Body of pancreas (tissue), 4 donors: ENCODE measurements around the gene SYNJ2. TPM values are rescaled to one million over a fixed set of nuclear protein-coding genes. Genes with fewer than 3 reads are reported as not detected.

ENCODE experiments used
- ATAC-seq: fragments of 150-250 bp; one replicate; pipeline ENCODE4 v1.9.1; 2016
- DNase-seq, 4 donors: peaks; one replicate each; pipeline ENCODE4 v3.0.0-alpha.2; 2019
- H3K27ac ChIP-seq, 4 donors: fragments of 200-600 bp; sonication (generic); 1 replicate in 3 of 4; 2 replicates in 1 of 4; pipeline versions ENCODE4 v1.5.1 to v1.6.1; 2016 to 2019; ENCODE audit warnings: mild to moderate bottlenecking in 1 of 4, mixed read lengths in 1 of 4, moderate library complexity in 1 of 4
- H3K27me3 ChIP-seq, 2 donors: fragments of 200-600 bp; sonication (generic); one replicate each; pipeline ENCODE4 v1.6.0; 2016; ENCODE audit warnings: mild to moderate bottlenecking in 1 of 2
- H3K36me3 ChIP-seq, 2 donors: fragments of 200-600 bp; sonication (generic); replicated peaks in 1 of 2; 2 replicates each; pipeline ENCODE4 v1.5.1; 2016; ENCODE audit warnings: low read depth in 2 of 2; ENCODE audit not compliant: insufficient read depth in 1 of 2
- H3K4me1 ChIP-seq: fragments of 200-600 bp; sonication (generic); one replicate; pipeline ENCODE4 v1.6.0; 2016
- H3K4me3 ChIP-seq, 2 donors: fragments of 200-600 bp; sonication (generic); 1 replicate in 1 of 2; 2 replicates in 1 of 2; pipeline ENCODE4 v1.5.1; 2016 to 2019
- H3K9me3 ChIP-seq, 3 donors: fragments of 200-600 bp; sonication (generic); 1 replicate in 2 of 3; 2 replicates in 1 of 3; pipeline ENCODE4 v1.5.1; 2016
- POLR2A ChIP-seq, 3 donors: fragments of 450-650 bp; IDR thresholded peaks; one replicate each; pipeline ENCODE4 v1.6.1; 2016; ENCODE audit warnings: antibody characterized with exemption in 3 of 3, mild to moderate bottlenecking in 2 of 3
- WGBS, 2 donors: methylation state at CpG; one replicate each; pipeline ENCODE4 v1.1.5; 2017; 5-methylcytosine and 5-hydroxymethylcytosine counted together
- intact Hi-C: fragments of 100-400 bp; cut with DNase I; formaldehyde crosslinking; loops from one replicate; pipeline ENCODE4 v1.15.1; 2023
- total RNA-seq, 2 donors: library from RNA; depleted of rRNA; stranded (reverse); fragments of >200 nt; gene quantifications; one replicate each; pipeline ENCODE4 v1.1.0, GENCODE V29; 2016
- TF ChIP-seq, protein P1 (sequence below), 7 experiments: fragments of 450-650 bp in 4 of 7; fragments of 200-600 bp in 3 of 7; sonication (generic) in 3 of 7; IDR thresholded peaks; one replicate each; pipeline ENCODE4 v1.5.1; 2016 to 2019; ENCODE audit warnings: antibody characterized with exemption in 7 of 7

Gene SYNJ2
- total RNA-seq, 2 donors from 2014 or later, result 12.2 to 14.8 TPM

DNA sequence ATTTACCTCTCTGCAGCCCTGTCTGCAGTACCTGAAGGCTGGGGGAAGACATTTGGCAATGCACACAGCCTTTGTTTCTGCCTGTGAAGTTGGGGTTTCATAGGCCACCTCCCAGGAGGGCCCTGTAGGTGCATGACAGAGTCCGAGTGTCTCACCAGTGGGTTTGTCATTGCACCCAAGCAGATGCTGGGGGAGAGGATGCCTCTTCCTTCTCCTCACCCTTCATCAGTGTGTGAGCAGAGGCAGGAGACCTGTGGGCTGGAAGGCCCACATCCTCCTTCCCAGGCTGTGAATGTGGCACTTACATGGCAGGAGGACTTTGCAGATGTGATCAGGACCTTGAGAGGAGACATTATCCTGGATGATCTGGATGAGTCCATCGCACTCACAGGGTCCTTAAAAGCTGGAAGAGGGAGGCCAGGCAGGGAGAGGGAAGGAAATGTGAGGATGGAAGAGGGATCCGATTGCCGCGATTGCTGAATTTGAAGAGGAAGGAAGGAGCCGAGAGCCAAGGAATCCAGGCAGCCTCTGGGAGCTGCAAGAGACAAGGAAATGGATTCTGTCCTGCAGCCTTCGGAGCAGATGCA, 30.4 kb downstream of the SYNJ2 start:
- ATAC-seq (no peak), DNase-seq (no peak)
- intact Hi-C loops, result no loop called here
- TF ChIP-seq POLR2A (IDR thresholded peaks at IDR 0.05), result no peak
- TF ChIP-seq, protein P1, sequence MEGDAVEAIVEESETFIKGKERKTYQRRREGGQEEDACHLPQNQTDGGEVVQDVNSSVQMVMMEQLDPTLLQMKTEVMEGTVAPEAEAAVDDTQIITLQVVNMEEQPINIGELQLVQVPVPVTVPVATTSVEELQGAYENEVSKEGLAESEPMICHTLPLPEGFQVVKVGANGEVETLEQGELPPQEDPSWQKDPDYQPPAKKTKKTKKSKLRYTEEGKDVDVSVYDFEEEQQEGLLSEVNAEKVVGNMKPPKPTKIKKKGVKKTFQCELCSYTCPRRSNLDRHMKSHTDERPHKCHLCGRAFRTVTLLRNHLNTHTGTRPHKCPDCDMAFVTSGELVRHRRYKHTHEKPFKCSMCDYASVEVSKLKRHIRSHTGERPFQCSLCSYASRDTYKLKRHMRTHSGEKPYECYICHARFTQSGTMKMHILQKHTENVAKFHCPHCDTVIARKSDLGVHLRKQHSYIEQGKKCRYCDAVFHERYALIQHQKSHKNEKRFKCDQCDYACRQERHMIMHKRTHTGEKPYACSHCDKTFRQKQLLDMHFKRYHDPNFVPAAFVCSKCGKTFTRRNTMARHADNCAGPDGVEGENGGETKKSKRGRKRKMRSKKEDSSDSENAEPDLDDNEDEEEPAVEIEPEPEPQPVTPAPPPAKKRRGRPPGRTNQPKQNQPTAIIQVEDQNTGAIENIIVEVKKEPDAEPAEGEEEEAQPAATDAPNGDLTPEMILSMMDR (IDR thresholded peaks at IDR 0.05), result no peak
- Histone ChIP-seq H3K27me3 (no peaks in the 10 kb centered on the region), H3K4me3 (no peak overlapping the region), H3K4me1 (peaks cover 50% of the 10 kb centered on the region), H3K36me3 (no peaks in the 10 kb centered on the region), H3K27ac (peak overlapping the region in 3 of 4 donors; percentile 71 to 78 (median 78)), H3K9me3 (no peaks in the 10 kb centered on the region)
- 83% methylated on average over 7 of the region's 7 CpGs for WGBS, 2 donors

DNA sequence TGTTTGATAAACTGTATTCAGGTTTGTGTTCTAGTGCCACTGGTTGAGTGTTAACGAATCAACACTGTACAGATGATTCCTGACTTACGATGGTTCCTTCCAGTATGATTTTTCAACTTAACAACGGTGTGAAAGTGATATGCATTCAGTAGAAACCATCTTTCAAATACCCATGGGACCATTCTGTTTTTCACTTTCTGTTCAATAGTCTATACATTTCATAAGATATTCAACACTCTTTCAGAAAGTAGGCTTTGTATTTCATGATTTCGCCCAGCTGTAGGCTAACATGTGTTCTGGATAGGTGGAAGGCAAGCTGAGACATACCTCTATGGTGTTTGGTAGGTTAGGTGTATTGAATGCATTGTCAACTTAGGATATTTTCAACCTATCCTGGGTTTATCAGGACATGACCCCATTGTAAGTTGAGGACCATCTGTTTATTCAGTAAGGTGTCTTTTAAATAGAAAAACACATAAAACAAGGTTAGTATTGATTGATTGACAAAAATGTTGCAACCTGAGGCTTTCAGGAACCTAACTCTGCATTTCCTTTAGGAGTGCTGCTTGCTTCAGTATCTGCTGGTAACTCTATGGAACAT, 32.3 kb downstream of the SYNJ2 start:
- TF ChIP-seq POLR2A (IDR thresholded peaks at IDR 0.05), result no peak
- TF ChIP-seq, protein P1 (IDR thresholded peaks at IDR 0.05), result no peak
- Histone ChIP-seq H3K9me3 (no peaks in the 10 kb centered on the region), H3K36me3 (no peaks in the 10 kb centered on the region), H3K27ac (peak overlapping the region in 2 of 4 donors; percentile 0 to 22), H3K4me1 (peaks cover 36% of the 10 kb centered on the region), H3K27me3 (no peaks in the 10 kb centered on the region), H3K4me3 (no peak overlapping the region)
- ATAC-seq (no peak), DNase-seq (no peak)
- WGBS, 2 donors, result 74 to 85% methylated on average over 4 of the region's 4 CpGs
- intact Hi-C loops, result no loop called here

DNA sequence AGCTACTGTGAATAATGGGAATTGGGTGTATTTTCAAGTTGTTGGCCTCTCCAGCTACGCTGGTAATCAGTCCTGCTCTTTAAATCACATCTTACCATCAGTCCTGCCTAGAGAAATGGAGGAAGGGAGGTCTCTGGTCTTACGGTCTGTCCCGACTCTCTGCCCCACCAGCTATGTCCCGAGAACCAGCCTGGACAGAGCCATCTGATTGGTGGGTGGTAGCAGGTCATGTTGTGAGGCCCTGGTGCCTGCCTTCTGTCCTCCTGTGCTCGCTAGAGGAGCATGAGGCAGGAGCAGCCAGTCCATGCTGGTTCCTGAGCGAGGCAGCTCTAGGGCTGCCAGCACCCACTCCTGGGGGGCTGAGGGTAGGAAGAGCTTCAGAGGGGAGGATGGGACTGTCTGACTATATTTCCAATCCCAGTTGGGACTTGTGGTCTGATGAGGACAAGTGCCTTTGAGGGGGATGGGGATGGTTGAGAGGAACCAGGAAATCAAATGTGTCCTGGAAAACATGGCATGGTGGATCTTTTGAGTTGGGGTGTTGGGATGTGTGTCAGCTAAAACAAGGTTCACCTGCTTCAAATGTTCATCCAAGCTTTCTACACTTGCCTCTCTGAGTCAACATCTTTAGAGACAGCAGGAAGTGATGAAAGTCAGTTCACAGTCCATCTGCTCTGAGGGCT, 33.0 kb downstream of the SYNJ2 start:
- peak overlapping the region in 2 of 4 donors; percentile 0 to 22 for H3K27ac ChIP-seq
- H3K27me3 ChIP-seq, result no peaks in the 10 kb centered on the region
- WGBS, 2 donors, result 94 to 98% methylated on average over 6 of the region's 6 CpGs
- no peaks in the 10 kb centered on the region for H3K36me3 ChIP-seq
- no peaks in the 10 kb centered on the region for H3K9me3 ChIP-seq
- ATAC-seq, result no peak
- peaks cover 30% of the 10 kb centered on the region for H3K4me1 ChIP-seq
- TF ChIP-seq, protein P1 (IDR thresholded peaks at IDR 0.05), result no peak
- no peak for TF ChIP-seq POLR2A (IDR thresholded peaks at IDR 0.05)
- DNase-seq, result peak in 1 of 4 donors; percentile 1
- intact Hi-C loops, result no loop called here
- no peak overlapping the region for H3K4me3 ChIP-seq

DNA sequence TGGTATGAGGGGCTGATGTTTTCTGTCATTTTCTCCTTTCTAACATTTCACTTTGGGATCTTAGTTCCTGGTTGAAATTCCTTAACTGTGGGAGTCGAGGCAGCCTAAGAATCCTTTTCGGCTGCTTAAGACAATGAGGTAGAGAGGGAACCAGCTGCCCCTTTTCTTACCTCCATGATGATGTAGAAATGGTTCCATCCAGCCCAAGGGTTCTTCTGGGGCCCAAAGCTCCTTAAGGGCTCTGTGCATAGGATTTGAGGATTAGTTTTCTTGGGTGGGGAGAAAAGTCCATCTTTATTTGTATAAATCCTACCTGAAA, 33.5 kb downstream of the SYNJ2 start:
- WGBS, 2 donors, result 85 to 89% methylated on average over 2 of the region's 2 CpGs
- no peaks in the 10 kb centered on the region for H3K36me3 ChIP-seq
- DNase-seq (no peak), ATAC-seq (no peak)
- intact Hi-C loops, result no loop called here
- H3K27ac ChIP-seq, result peak overlapping the region in 1 of 4 donors; percentile 22
- no peaks in the 10 kb centered on the region for H3K27me3 ChIP-seq
- H3K9me3 ChIP-seq, result no peaks in the 10 kb centered on the region
- H3K4me1 ChIP-seq, result peaks cover 25% of the 10 kb centered on the region
- no peak overlapping the region for H3K4me3 ChIP-seq
- no peak for TF ChIP-seq POLR2A (IDR thresholded peaks at IDR 0.05)
- TF ChIP-seq, protein P1 (IDR thresholded peaks at IDR 0.05), result no peak
